ENCODE results near the gene HOXA7. TPM values are rescaled to one million over a fixed set of nuclear protein-coding genes. Genes with fewer than 3 reads are reported as not detected.

HOXA7 gene
- total and polyA plus RNA-seq, 2 of the 8 experiments (the other 6 are each of a cell fraction or from before 2014, with no cell fraction given), result 0.03 TPM; not detected in 1

DNA sequence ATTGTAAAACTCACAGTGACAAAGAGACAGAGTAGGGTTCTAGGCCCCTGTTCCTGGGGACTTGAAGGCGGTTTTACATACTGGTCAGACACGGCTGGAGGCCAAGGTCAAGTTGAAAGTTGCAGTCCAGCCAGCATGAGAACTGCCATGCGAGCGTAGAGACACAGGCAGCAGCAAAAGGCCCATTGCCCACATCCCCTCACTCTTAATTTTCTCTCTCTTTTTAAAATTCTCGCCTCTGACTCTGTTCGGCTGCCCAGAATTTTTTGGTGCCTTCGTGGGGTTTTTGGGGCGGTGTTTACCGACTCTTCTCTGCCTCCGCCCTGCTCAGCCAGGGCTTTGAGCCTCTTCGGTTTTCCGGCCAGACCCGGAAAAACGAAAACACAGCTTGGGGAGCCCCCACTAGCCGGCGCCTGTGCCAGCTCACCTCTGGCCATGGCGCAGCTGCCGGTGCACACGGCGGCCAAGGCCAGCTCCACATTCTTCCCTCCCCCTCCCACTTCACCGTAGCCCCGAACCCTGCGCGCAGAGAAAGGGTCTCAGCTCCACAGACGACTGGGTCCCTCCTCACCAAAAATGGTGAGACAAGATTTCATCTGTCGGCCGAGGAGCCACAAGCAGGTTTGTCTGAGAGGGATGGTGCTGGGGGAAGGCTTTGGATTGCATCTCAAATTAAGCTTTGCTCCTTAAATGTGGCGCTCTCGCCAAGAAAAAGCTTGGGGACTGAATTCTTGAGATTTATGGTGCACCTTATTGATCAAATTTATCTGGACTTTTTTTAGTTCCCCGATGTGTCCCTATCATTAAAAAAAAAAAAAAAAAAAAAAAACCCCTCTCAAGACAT lies 45.8 kb upstream of the HOXA7 start (continued):
- TF ChIP-seq, protein P1, sequence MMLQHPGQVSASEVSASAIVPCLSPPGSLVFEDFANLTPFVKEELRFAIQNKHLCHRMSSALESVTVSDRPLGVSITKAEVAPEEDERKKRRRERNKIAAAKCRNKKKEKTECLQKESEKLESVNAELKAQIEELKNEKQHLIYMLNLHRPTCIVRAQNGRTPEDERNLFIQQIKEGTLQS (IDR thresholded peaks at IDR 0.05; ENCODE audit: insufficient read depth, low read depth, low read length), result no peak
- TF ChIP-seq SIX5 (IDR thresholded peaks at IDR 0.05; ENCODE audit: low read depth, low read length) (no peak), TEAD4 (IDR thresholded peaks at IDR 0.05; ENCODE audit: low read depth, low read length) (no peak), SP4 (IDR thresholded peaks at IDR 0.05; ENCODE audit: low read length) (no peak), NRF1 (IDR thresholded peaks at IDR 0.05; ENCODE audit: low read depth, low read length) (no peak), POLR2AphosphoS5 (IDR thresholded peaks at IDR 0.05; ENCODE audit: low read depth, low read length) (no peak), RNF2 (IDR thresholded peaks at IDR 0.05; ENCODE audit: borderline replicate concordance, low read depth, low read length, missing control alignments, poor library complexity, severe bottlenecking) (peak; percentile 99), BACH1 (IDR thresholded peaks at IDR 0.05; ENCODE audit: low read length) (no peak), SRF (IDR thresholded peaks at IDR 0.05; ENCODE audit: low read depth, low read length) (no peak), CHD1 (IDR thresholded peaks at IDR 0.05; ENCODE audit: low read depth, low read length) (no peak), CTBP2 (IDR thresholded peaks at IDR 0.05; ENCODE audit: borderline replicate concordance, insufficient read depth, insufficient read length, low read length) (peak; percentile 44)
- TF ChIP-seq, protein P2, sequence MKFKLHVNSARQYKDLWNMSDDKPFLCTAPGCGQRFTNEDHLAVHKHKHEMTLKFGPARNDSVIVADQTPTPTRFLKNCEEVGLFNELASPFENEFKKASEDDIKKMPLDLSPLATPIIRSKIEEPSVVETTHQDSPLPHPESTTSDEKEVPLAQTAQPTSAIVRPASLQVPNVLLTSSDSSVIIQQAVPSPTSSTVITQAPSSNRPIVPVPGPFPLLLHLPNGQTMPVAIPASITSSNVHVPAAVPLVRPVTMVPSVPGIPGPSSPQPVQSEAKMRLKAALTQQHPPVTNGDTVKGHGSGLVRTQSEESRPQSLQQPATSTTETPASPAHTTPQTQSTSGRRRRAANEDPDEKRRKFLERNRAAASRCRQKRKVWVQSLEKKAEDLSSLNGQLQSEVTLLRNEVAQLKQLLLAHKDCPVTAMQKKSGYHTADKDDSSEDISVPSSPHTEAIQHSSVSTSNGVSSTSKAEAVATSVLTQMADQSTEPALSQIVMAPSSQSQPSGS (IDR thresholded peaks at IDR 0.05; ENCODE audit: low read length), result no peak
- TF ChIP-seq, protein P3, sequence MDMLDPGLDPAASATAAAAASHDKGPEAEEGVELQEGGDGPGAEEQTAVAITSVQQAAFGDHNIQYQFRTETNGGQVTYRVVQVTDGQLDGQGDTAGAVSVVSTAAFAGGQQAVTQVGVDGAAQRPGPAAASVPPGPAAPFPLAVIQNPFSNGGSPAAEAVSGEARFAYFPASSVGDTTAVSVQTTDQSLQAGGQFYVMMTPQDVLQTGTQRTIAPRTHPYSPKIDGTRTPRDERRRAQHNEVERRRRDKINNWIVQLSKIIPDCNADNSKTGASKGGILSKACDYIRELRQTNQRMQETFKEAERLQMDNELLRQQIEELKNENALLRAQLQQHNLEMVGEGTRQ (IDR thresholded peaks at IDR 0.05; ENCODE audit: low read length), result no peak

Measured in H1 (cell line).